ACHN (cell line): ENCODE measurements around the gene HOXA4.
A peak's percentile ranks its signal among the peaks of the same experiment; 100 is the strongest.

Source experiments
- DNase-seq: peaks from one replicate; pipeline ENCODE4 v3.0.0-alpha.2; 2015
- in situ Hi-C: cut with HindIII; loops from 2 replicates; pipeline ENCODE4 v1.10.0; 2017; ENCODE audit warnings: low sequenced_read_pairs, low pct_ligation_motif_present, low pct_unique_long_range_greater_than_20kb

HOXA4 gene

GRCh38 chr7:27141137-27141922 is 10.8 kb upstream of the HOXA4 start:
- no peak for DNase-seq
- in situ Hi-C loops, result no loop called here

GRCh38 chr7:27140126-27140857 is 9.7 kb upstream of the HOXA4 start:
- no peak for DNase-seq
- in situ Hi-C loops, result no loop called here

GRCh38 chr7:27139334-27140125 is 9.0 kb upstream of the HOXA4 start:
- in situ Hi-C loops, result no loop called here
- no peak for DNase-seq

- in situ Hi-C loops, result no loop called here
Observed at GRCh38 chr7:27138985-27139333, 8.4 kb upstream of the HOXA4 start.

GRCh38 chr7:27138472-27138871 is 7.9 kb upstream of the HOXA4 start:
- no peak for DNase-seq
- in situ Hi-C loops, result no loop called here

More at GRCh38 chr7:27138985-27139333, 8.4 kb upstream of the HOXA4 start:
- no peak for DNase-seq

GRCh38 chr7:27137640-27138315 is 7.2 kb upstream of the HOXA4 start:
- DNase-seq, result no peak
- in situ Hi-C loops, result no loop called here

GRCh38 chr7:27134392-27134791 is 3.8 kb upstream of the HOXA4 start:
- in situ Hi-C loops, result no loop called here
- no peak for DNase-seq

GRCh38 chr7:27133409-27134231 is 3.1 kb upstream of the HOXA4 start:
- in situ Hi-C loops, result no loop called here
- DNase-seq, result no peak

GRCh38 chr7:27132978-27133377 is 2.4 kb upstream of the HOXA4 start:
- no peak for DNase-seq
- in situ Hi-C loops, result no loop called here

- no peak for DNase-seq
- in situ Hi-C loops, result no loop called here
Observed at GRCh38 chr7:27132214-27132613, 1.7 kb upstream of the HOXA4 start.

GRCh38 chr7:27131390-27131819 is 848 bp upstream of the HOXA4 start:
- in situ Hi-C loops, result no loop called here
- DNase-seq, result no peak

GRCh38 chr7:27129729-27130539 is 623 bp downstream of the HOXA4 start:
- in situ Hi-C loops, result loop anchor here (10.0 kb wide), 1 partner anchor 275 kb away; no protein-coding TSS in a partner anchor
- peak; percentile 72 for DNase-seq

- in situ Hi-C loops, result loop anchor here (10.0 kb wide), 1 partner anchor 274 kb away; no protein-coding TSS in a partner anchor
- peak; percentile 48 for DNase-seq
Observed at GRCh38 chr7:27128776-27129728, 1.5 kb downstream of the HOXA4 start.

GRCh38 chr7:27128034-27128433 is 2.5 kb downstream of the HOXA4 start:
- in situ Hi-C loops, result loop anchor here (10.0 kb wide), 1 partner anchor 273 kb away; no protein-coding TSS in a partner anchor
- no peak for DNase-seq

GRCh38 chr7:27126596-27127327 is 3.8 kb downstream of the HOXA4 start:
- no peak for DNase-seq
- in situ Hi-C loops, result loop anchor here (10.0 kb wide), 1 partner anchor 272 kb away; no protein-coding TSS in a partner anchor
